Mucosa of stomach (tissue), 1 donor: ENCODE data around the gene WNT11.

Source experiments
- H3K27me3 ChIP-seq: one replicate; pipeline ENCODE4 v1.7.0; 2013; ENCODE audit warnings: mild to moderate bottlenecking, low read length; ENCODE audit not compliant: control insufficient read depth, insufficient read depth
- H3K36me3 ChIP-seq: one replicate; pipeline ENCODE4 v1.7.0; 2013; ENCODE audit warnings: low read length; ENCODE audit not compliant: control insufficient read depth, insufficient read depth
- H3K4me1 ChIP-seq: one replicate; pipeline ENCODE4 v1.7.0; 2013; ENCODE audit warnings: mild to moderate bottlenecking, low read length; ENCODE audit not compliant: control insufficient read depth, insufficient read depth
- H3K4me3 ChIP-seq: one replicate; pipeline ENCODE4 v1.7.0; 2013; ENCODE audit warnings: low read length
- H3K9ac ChIP-seq: one replicate; pipeline ENCODE4 v1.7.0; 2013; ENCODE audit warnings: mild to moderate bottlenecking, low read length, moderate library complexity
- H3K9me3 ChIP-seq: one replicate; pipeline ENCODE4 v1.7.0; 2013; ENCODE audit warnings: mild to moderate bottlenecking, low read length, moderate library complexity; ENCODE audit not compliant: control insufficient read depth
- donor health status: Pancreatic carcinoma.

Gene WNT11

GRCh38 chr11:76150141-76150540, 56.2 kb downstream of the WNT11 start:
- Histone ChIP-seq H3K27me3 (no peaks in the 10 kb centered on the region), H3K36me3 (no peaks in the 10 kb centered on the region), H3K9ac (no peak overlapping the region), H3K4me1 (peaks cover 34% of the 10 kb centered on the region), H3K4me3 (no peak overlapping the region), H3K9me3 (no peaks in the 10 kb centered on the region)

GRCh38 chr11:76149713-76150112, 56.6 kb downstream of the WNT11 start:
- no peaks in the 10 kb centered on the region for H3K36me3 ChIP-seq
- H3K4me1 ChIP-seq = peaks cover 34% of the 10 kb centered on the region
- H3K9me3 ChIP-seq = no peaks in the 10 kb centered on the region
- H3K4me3 ChIP-seq = no peak overlapping the region
- no peaks in the 10 kb centered on the region for H3K27me3 ChIP-seq
- no peak overlapping the region for H3K9ac ChIP-seq

- no peaks in the 10 kb centered on the region for H3K36me3 ChIP-seq
- H3K27me3 ChIP-seq = no peaks in the 10 kb centered on the region
- no peaks in the 10 kb centered on the region for H3K9me3 ChIP-seq
- peaks cover 34% of the 10 kb centered on the region for H3K4me1 ChIP-seq
- H3K9ac ChIP-seq = no peak overlapping the region
- no peak overlapping the region for H3K4me3 ChIP-seq
Measured at GRCh38 chr11:76148941-76149613, 57.2 kb downstream of the WNT11 start.

GRCh38 chr11:76148231-76148630, 58.1 kb downstream of the WNT11 start:
- no peak overlapping the region for H3K4me3 ChIP-seq
- H3K36me3 ChIP-seq = no peaks in the 10 kb centered on the region
- no peaks in the 10 kb centered on the region for H3K27me3 ChIP-seq
- H3K9ac ChIP-seq = no peak overlapping the region
- no peaks in the 10 kb centered on the region for H3K9me3 ChIP-seq
- H3K4me1 ChIP-seq = peaks cover 34% of the 10 kb centered on the region

GRCh38 chr11:76147106-76147740, 59.1 kb downstream of the WNT11 start:
- no peaks in the 10 kb centered on the region for H3K36me3 ChIP-seq
- H3K27me3 ChIP-seq = no peaks in the 10 kb centered on the region
- no peaks in the 10 kb centered on the region for H3K9me3 ChIP-seq
- no peak overlapping the region for H3K9ac ChIP-seq
- H3K4me3 ChIP-seq = no peak overlapping the region
- peaks cover 27% of the 10 kb centered on the region for H3K4me1 ChIP-seq

- Histone ChIP-seq H3K4me1 (peaks cover 10% of the 10 kb centered on the region), H3K9me3 (no peaks in the 10 kb centered on the region), H3K4me3 (no peak overlapping the region), H3K36me3 (peaks cover 5% of the 10 kb centered on the region), H3K9ac (no peak overlapping the region), H3K27me3 (no peaks in the 10 kb centered on the region)
Measured at GRCh38 chr11:76143274-76143673, 63.0 kb downstream of the WNT11 start.

GRCh38 chr11:76141901-76142588, 64.3 kb downstream of the WNT11 start:
- H3K4me3 ChIP-seq = no peak overlapping the region
- no peaks in the 10 kb centered on the region for H3K27me3 ChIP-seq
- H3K4me1 ChIP-seq = peaks cover 2% of the 10 kb centered on the region
- H3K9me3 ChIP-seq = no peaks in the 10 kb centered on the region
- no peak overlapping the region for H3K9ac ChIP-seq
- peaks cover 5% of the 10 kb centered on the region for H3K36me3 ChIP-seq

- H3K9me3 ChIP-seq = no peaks in the 10 kb centered on the region
- no peak overlapping the region for H3K4me3 ChIP-seq
- H3K4me1 ChIP-seq = no peaks in the 10 kb centered on the region
- H3K27me3 ChIP-seq = no peaks in the 10 kb centered on the region
- no peak overlapping the region for H3K9ac ChIP-seq
- peaks cover 5% of the 10 kb centered on the region for H3K36me3 ChIP-seq
Measured at GRCh38 chr11:76140912-76141574, 65.3 kb downstream of the WNT11 start.

- Histone ChIP-seq H3K4me1 (no peaks in the 10 kb centered on the region), H3K36me3 (peaks cover 5% of the 10 kb centered on the region), H3K9me3 (no peaks in the 10 kb centered on the region), H3K4me3 (no peak overlapping the region), H3K9ac (no peak overlapping the region), H3K27me3 (no peaks in the 10 kb centered on the region)
Measured at GRCh38 chr11:76139314-76139713, 67.0 kb downstream of the WNT11 start.
